GM12865 (cell line): ENCODE data around the gene CNOT8.

ENCODE experiments used
- DNase-seq: peaks from one replicate; pipeline ENCODE4 v3.0.0; 2010; ENCODE audit warnings: low read depth
- H3K4me3 ChIP-seq: 2 replicates; pipeline ENCODE4 v1.5.1; 2011; ENCODE audit warnings: mild to moderate bottlenecking, low read depth, low read length, control low read depth
- TF ChIP-seq, protein P1 (sequence below): IDR thresholded peaks from 2 replicates; pipeline ENCODE4 v1.5.1; 2011; ENCODE audit warnings: low read length, control low read depth, low read depth, inconsistent platforms; ENCODE audit not compliant: insufficient read depth; ENCODE audit errors: missing control alignments

The CNOT8 gene

DNA sequence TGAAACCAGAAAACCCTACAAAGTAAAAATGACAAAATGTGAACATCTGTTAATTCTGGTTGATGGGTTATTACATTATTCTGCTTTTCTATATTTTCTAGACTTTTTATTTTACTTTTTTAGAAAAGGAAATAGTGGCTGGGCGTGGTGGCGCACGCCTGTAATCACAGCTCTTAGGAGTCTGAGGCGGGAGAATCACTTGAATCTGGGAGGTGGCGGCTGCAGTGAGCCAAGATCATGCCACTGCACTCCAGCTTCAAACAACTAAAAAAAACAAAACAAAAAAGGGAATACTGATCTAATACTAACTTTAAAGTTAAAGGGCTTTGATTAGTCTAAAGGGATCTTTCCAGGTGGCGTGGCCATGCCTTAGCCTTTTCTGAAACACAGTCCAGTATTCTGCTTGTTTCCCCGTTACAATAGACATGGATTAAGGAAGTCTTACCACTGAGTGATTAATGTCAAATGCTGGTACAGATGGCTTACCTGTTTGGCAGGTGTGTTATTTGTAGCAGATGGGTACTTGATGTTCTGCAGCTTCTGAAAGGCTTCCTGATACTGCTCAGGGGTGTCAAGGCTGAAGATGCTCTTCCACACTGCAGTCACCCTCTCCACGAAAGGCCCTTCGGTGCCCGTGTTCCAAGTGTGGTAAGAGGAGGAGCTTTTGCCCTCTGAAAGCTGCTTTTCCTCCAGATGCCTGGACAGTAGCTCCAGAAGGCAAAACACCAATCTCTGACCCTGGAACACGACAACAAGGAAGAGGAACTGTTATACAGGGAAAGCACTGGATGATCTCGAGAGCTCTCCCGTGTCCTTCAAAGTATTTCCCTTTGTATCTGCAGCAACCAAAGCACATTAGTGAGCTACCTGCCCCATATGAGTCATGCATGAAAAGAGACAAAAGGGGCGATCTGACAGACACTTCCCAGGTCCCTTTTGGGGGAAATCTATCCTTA, 37.5 kb downstream of the CNOT8 start:
- TF ChIP-seq, protein P1, sequence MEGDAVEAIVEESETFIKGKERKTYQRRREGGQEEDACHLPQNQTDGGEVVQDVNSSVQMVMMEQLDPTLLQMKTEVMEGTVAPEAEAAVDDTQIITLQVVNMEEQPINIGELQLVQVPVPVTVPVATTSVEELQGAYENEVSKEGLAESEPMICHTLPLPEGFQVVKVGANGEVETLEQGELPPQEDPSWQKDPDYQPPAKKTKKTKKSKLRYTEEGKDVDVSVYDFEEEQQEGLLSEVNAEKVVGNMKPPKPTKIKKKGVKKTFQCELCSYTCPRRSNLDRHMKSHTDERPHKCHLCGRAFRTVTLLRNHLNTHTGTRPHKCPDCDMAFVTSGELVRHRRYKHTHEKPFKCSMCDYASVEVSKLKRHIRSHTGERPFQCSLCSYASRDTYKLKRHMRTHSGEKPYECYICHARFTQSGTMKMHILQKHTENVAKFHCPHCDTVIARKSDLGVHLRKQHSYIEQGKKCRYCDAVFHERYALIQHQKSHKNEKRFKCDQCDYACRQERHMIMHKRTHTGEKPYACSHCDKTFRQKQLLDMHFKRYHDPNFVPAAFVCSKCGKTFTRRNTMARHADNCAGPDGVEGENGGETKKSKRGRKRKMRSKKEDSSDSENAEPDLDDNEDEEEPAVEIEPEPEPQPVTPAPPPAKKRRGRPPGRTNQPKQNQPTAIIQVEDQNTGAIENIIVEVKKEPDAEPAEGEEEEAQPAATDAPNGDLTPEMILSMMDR: no peak
- H3K4me3 ChIP-seq: no peak overlapping the region
- DNase-seq: no peak

- TF ChIP-seq, protein P1: no peak
- no peak overlapping the region for H3K4me3 ChIP-seq
- DNase-seq: no peak
Observed at GRCh38 chr5:154896562-154897165, 38.2 kb downstream of the CNOT8 start.

- DNase-seq: no peak
- no peak overlapping the region for H3K4me3 ChIP-seq
- TF ChIP-seq, protein P1: no peak
Observed at GRCh38 chr5:154898210-154898609, 39.8 kb downstream of the CNOT8 start.

- H3K4me3 ChIP-seq: no peak overlapping the region
Observed at GRCh38 chr5:154899151-154899816, 40.9 kb downstream of the CNOT8 start.

GRCh38 chr5:154900066-154900465, 41.6 kb downstream of the CNOT8 start:
- H3K4me3 ChIP-seq: no peak overlapping the region
- TF ChIP-seq, protein P1: no peak
- no peak for DNase-seq

More at GRCh38 chr5:154899151-154899816, 40.9 kb downstream of the CNOT8 start:
- TF ChIP-seq, protein P1: no peak
- DNase-seq: no peak

GRCh38 chr5:154901276-154901675, 42.8 kb downstream of the CNOT8 start:
- TF ChIP-seq, protein P1: no peak
- DNase-seq: no peak
- H3K4me3 ChIP-seq: no peak overlapping the region
